Measurements from ENCODE around the gene MSH4.

Gene MSH4

GRCh38 chr1:75952016-75952415 is 155.3 kb downstream of the MSH4 start:
- DNase-seq, result no peak

- DNase-seq, result no peak
Observed at GRCh38 chr1:75953461-75953860, 156.8 kb downstream of the MSH4 start.

GRCh38 chr1:75954586-75954985 is 157.9 kb downstream of the MSH4 start:
- DNase-seq, result no peak

Measured in activated CD4-positive, CD25-positive, alpha-beta regulatory T cell treated with anti-CD3 and anti-CD28 coated beads, Interleukin-2, amount 50 U/mL, for 72 hours (primary cell).